Karpas-422 (cell line): ENCODE data around the gene RAB3C. TPM values are rescaled to one million over a fixed set of nuclear protein-coding genes. Genes with fewer than 3 reads are reported as not detected.

Source experiments
- DNase-seq: peaks from one replicate; pipeline ENCODE4 v3.0.0-alpha.2; 2015
- H2AFZ ChIP-seq: fragments of 200-600 bp; sonication (generic); 2 replicates; pipeline ENCODE4 v1.6.1; 2014; ENCODE audit warnings: antibody characterized with exemption, low read length, mixed read lengths
- H3K27ac ChIP-seq: fragments of 200-600 bp; sonication (generic); 2 replicates; pipeline ENCODE4 v1.5.1; 2014; ENCODE audit warnings: mild to moderate bottlenecking, low read length, moderate library complexity
- H3K27me3 ChIP-seq: fragments of 200-600 bp; sonication (generic); 2 replicates; pipeline ENCODE4 v1.6.1; 2014; ENCODE audit warnings: low read length, mixed read lengths
- H3K36me3 ChIP-seq: fragments of 200-600 bp; sonication (generic); 2 replicates; pipeline ENCODE4 v1.6.1; 2014; ENCODE audit warnings: low read length, mixed read lengths; ENCODE audit not compliant: insufficient read depth
- H3K4me1 ChIP-seq: fragments of 200-600 bp; sonication (generic); 2 replicates; pipeline ENCODE4 v1.6.1; 2014; ENCODE audit warnings: mild to moderate bottlenecking, low read length, mixed read lengths
- H3K4me2 ChIP-seq: fragments of 200-600 bp; sonication (generic); 2 replicates; pipeline ENCODE4 v1.6.1; 2014; ENCODE audit warnings: low read length, low read depth, mild to moderate bottlenecking; ENCODE audit not compliant: poor library complexity, severe bottlenecking
- H3K4me3 ChIP-seq: fragments of 200-600 bp; sonication (generic); 2 replicates; pipeline ENCODE4 v1.5.1; 2014; ENCODE audit warnings: mild to moderate bottlenecking, antibody characterized with exemption, low read length, mixed read lengths
- H3K79me2 ChIP-seq: fragments of 200-600 bp; sonication (generic); 2 replicates; pipeline ENCODE4 v1.6.1; 2014; ENCODE audit warnings: mild to moderate bottlenecking, low read length, mixed read lengths
- H3K9ac ChIP-seq: fragments of 200-600 bp; sonication (generic); 2 replicates; pipeline ENCODE4 v1.6.0; 2014; ENCODE audit warnings: low read length
- H3K9me2 ChIP-seq: fragments of 200-600 bp; sonication (generic), shearing (Covaris generic); replicated peaks from 2 replicates; pipeline ENCODE4 v1.6.0; 2014; ENCODE audit warnings: mild to moderate bottlenecking, low read length, moderate library complexity; ENCODE audit not compliant: insufficient read depth
- H3K9me3 ChIP-seq: fragments of 300-700, 200-600 bp; sonication (generic); 2 replicates; pipeline ENCODE4 v1.6.1; 2014; ENCODE audit warnings: low read length, mixed read lengths
- H4K20me1 ChIP-seq: fragments of 200-600 bp; sonication (generic); 2 replicates; pipeline ENCODE4 v1.6.1; 2014; ENCODE audit warnings: mild to moderate bottlenecking, antibody characterized with exemption, low read length, low read depth; ENCODE audit not compliant: insufficient read depth
- total RNA-seq: library from RNA; depleted of rRNA; stranded (reverse); fragments of >200 nt; shearing (Covaris generic); gene quantifications from 2 replicates; pipeline ENCODE4 v1.2.3, GENCODE V29; 2014; ENCODE audit warnings: low replicate concordance

The RAB3C gene
- total RNA-seq, 1 experiment from 2014 or later = not detected

- H3K9me3 ChIP-seq = no peaks in the 10 kb centered on the region
- H3K9ac ChIP-seq = no peak overlapping the region
- no peak overlapping the region for H2AFZ ChIP-seq
- no peaks in the 10 kb centered on the region for H4K20me1 ChIP-seq
- no peak overlapping the region for H3K27ac ChIP-seq
- H3K36me3 ChIP-seq = no peaks in the 10 kb centered on the region
- H3K4me3 ChIP-seq = no peak overlapping the region
- no peaks in the 10 kb centered on the region for H3K27me3 ChIP-seq
- no peaks in the 10 kb centered on the region for H3K4me1 ChIP-seq
- H3K9me2 ChIP-seq = no peaks in the 10 kb centered on the region
- no peaks in the 10 kb centered on the region for H3K79me2 ChIP-seq
- H3K4me2 ChIP-seq = no peak overlapping the region
- no peak for DNase-seq
Observed at GRCh38 chr5:58711965-58712364, 129.1 kb downstream of the RAB3C start.

GRCh38 chr5:58714046-58714445 is 131.2 kb downstream of the RAB3C start:
- no peaks in the 10 kb centered on the region for H3K27me3 ChIP-seq
- no peak overlapping the region for H3K27ac ChIP-seq
- H2AFZ ChIP-seq = no peak overlapping the region
- H3K9ac ChIP-seq = no peak overlapping the region
- no peaks in the 10 kb centered on the region for H3K4me1 ChIP-seq
- no peak for DNase-seq
- H3K9me3 ChIP-seq = no peaks in the 10 kb centered on the region
- H3K36me3 ChIP-seq = no peaks in the 10 kb centered on the region
- no peaks in the 10 kb centered on the region for H4K20me1 ChIP-seq
- H3K79me2 ChIP-seq = no peaks in the 10 kb centered on the region
- H3K4me3 ChIP-seq = no peak overlapping the region
- H3K4me2 ChIP-seq = no peak overlapping the region
- no peaks in the 10 kb centered on the region for H3K9me2 ChIP-seq

- no peak overlapping the region for H3K27ac ChIP-seq
- H3K9me2 ChIP-seq = no peaks in the 10 kb centered on the region
- no peaks in the 10 kb centered on the region for H3K36me3 ChIP-seq
- H3K4me2 ChIP-seq = no peak overlapping the region
- H2AFZ ChIP-seq = no peak overlapping the region
- DNase-seq = no peak
- no peaks in the 10 kb centered on the region for H3K4me1 ChIP-seq
- no peaks in the 10 kb centered on the region for H4K20me1 ChIP-seq
- no peaks in the 10 kb centered on the region for H3K27me3 ChIP-seq
- H3K79me2 ChIP-seq = no peaks in the 10 kb centered on the region
- H3K4me3 ChIP-seq = no peak overlapping the region
- no peaks in the 10 kb centered on the region for H3K9me3 ChIP-seq
- no peak overlapping the region for H3K9ac ChIP-seq
Observed at GRCh38 chr5:58715997-58716656, 133.3 kb downstream of the RAB3C start.

- Histone ChIP-seq H3K4me1 (no peaks in the 10 kb centered on the region), H3K4me3 (no peak overlapping the region), H3K9ac (no peak overlapping the region), H3K79me2 (no peaks in the 10 kb centered on the region), H3K27ac (no peak overlapping the region), H4K20me1 (no peaks in the 10 kb centered on the region), H3K36me3 (no peaks in the 10 kb centered on the region), H3K9me2 (no peaks in the 10 kb centered on the region), H3K9me3 (no peaks in the 10 kb centered on the region), H2AFZ (no peak overlapping the region), H3K27me3 (no peaks in the 10 kb centered on the region), H3K4me2 (no peak overlapping the region)
- no peak for DNase-seq
Observed at GRCh38 chr5:58716713-58717112, 133.8 kb downstream of the RAB3C start.

GRCh38 chr5:58717303-58718007 is 134.6 kb downstream of the RAB3C start:
- no peaks in the 10 kb centered on the region for H3K27me3 ChIP-seq
- no peak overlapping the region for H3K4me3 ChIP-seq
- no peak overlapping the region for H3K9ac ChIP-seq
- DNase-seq = no peak
- H3K9me3 ChIP-seq = no peaks in the 10 kb centered on the region
- H3K36me3 ChIP-seq = no peaks in the 10 kb centered on the region
- no peak overlapping the region for H3K27ac ChIP-seq
- H3K4me1 ChIP-seq = no peaks in the 10 kb centered on the region
- no peaks in the 10 kb centered on the region for H4K20me1 ChIP-seq
- H3K79me2 ChIP-seq = no peaks in the 10 kb centered on the region
- no peaks in the 10 kb centered on the region for H3K9me2 ChIP-seq
- no peak overlapping the region for H2AFZ ChIP-seq
- no peak overlapping the region for H3K4me2 ChIP-seq

GRCh38 chr5:58718269-58718978 is 135.5 kb downstream of the RAB3C start:
- H4K20me1 ChIP-seq = no peaks in the 10 kb centered on the region
- no peak overlapping the region for H3K9ac ChIP-seq
- no peaks in the 10 kb centered on the region for H3K36me3 ChIP-seq
- DNase-seq = no peak
- no peak overlapping the region for H3K4me3 ChIP-seq
- H3K27me3 ChIP-seq = no peaks in the 10 kb centered on the region
- H3K79me2 ChIP-seq = no peaks in the 10 kb centered on the region
- H3K27ac ChIP-seq = no peak overlapping the region
- no peaks in the 10 kb centered on the region for H3K9me3 ChIP-seq
- H3K9me2 ChIP-seq = no peaks in the 10 kb centered on the region
- H3K4me2 ChIP-seq = no peak overlapping the region
- no peaks in the 10 kb centered on the region for H3K4me1 ChIP-seq
- no peak overlapping the region for H2AFZ ChIP-seq

- Histone ChIP-seq H3K79me2 (no peaks in the 10 kb centered on the region), H4K20me1 (no peaks in the 10 kb centered on the region), H3K9ac (no peak overlapping the region), H3K27ac (no peak overlapping the region), H3K36me3 (no peaks in the 10 kb centered on the region), H3K4me3 (no peak overlapping the region), H3K27me3 (no peaks in the 10 kb centered on the region), H3K4me1 (no peaks in the 10 kb centered on the region), H3K9me3 (no peaks in the 10 kb centered on the region), H3K4me2 (no peak overlapping the region), H2AFZ (no peak overlapping the region), H3K9me2 (no peaks in the 10 kb centered on the region)
- DNase-seq = no peak
Observed at GRCh38 chr5:58722160-58722559, 139.3 kb downstream of the RAB3C start.

GRCh38 chr5:58724992-58725391 is 142.1 kb downstream of the RAB3C start:
- H3K27me3 ChIP-seq = no peaks in the 10 kb centered on the region
- H3K4me3 ChIP-seq = no peak overlapping the region
- H3K9me2 ChIP-seq = no peaks in the 10 kb centered on the region
- no peaks in the 10 kb centered on the region for H3K79me2 ChIP-seq
- no peak overlapping the region for H2AFZ ChIP-seq
- no peak overlapping the region for H3K27ac ChIP-seq
- DNase-seq = no peak
- H3K9me3 ChIP-seq = no peaks in the 10 kb centered on the region
- H3K4me2 ChIP-seq = no peak overlapping the region
- no peak overlapping the region for H3K9ac ChIP-seq
- H3K36me3 ChIP-seq = no peaks in the 10 kb centered on the region
- H3K4me1 ChIP-seq = no peaks in the 10 kb centered on the region
- no peaks in the 10 kb centered on the region for H4K20me1 ChIP-seq
